K562 (cell line): ENCODE data around the gene ANAPC2. TPM values are rescaled to one million over a fixed set of nuclear protein-coding genes. Genes with fewer than 3 reads are reported as not detected.

Experiments used
- ATF7 ChIP-seq: fragments of 450-650 bp; IDR thresholded peaks from 2 replicates; pipeline ENCODE4 v1.7.1; 2014; ENCODE audit warnings: mild to moderate bottlenecking, moderate library complexity
- CREB3L1 ChIP-seq: fragments of 450-650 bp; IDR thresholded peaks from 2 replicates; pipeline ENCODE4 v1.6.1; 2014; ENCODE audit warnings: low read depth, mild to moderate bottlenecking, moderate library complexity, borderline replicate concordance
- EHMT2 ChIP-seq: fragments of 450-650 bp; IDR thresholded peaks from 2 replicates; pipeline ENCODE4 v1.6.1; 2018; ENCODE audit warnings: antibody characterized with exemption
- FOXJ3 ChIP-seq: sonication (generic); formaldehyde crosslinking; IDR thresholded peaks from 2 replicates; pipeline ENCODE4 v1.4.0; 2020; ENCODE audit warnings: mild to moderate bottlenecking, missing genetic modification reagents
- MTA3 ChIP-seq: fragments of 450-650 bp; formaldehyde crosslinking; IDR thresholded peaks from 2 replicates; pipeline ENCODE4 v1.6.1; 2017; ENCODE audit warnings: mild to moderate bottlenecking, borderline replicate concordance
- NCOA4 ChIP-seq: fragments of 450-650 bp; IDR thresholded peaks from 2 replicates; pipeline ENCODE4 v1.6.1; 2018; ENCODE audit warnings: mild to moderate bottlenecking; ENCODE audit not compliant: partially characterized antibody
- NFIX ChIP-seq: fragments of 250-450 bp; sonication (Bioruptor Pico); IDR thresholded peaks from 2 replicates; pipeline ENCODE4 v1.4.0; 2020; ENCODE audit warnings: low read depth, mild to moderate bottlenecking, moderate library complexity
- NONO ChIP-seq, 2 experiments: fragments of 200-400 bp in 1 of 2; fragments of 450-650 bp in 1 of 2; formaldehyde crosslinking in 1 of 2; IDR thresholded peaks; 2 replicates each; pipeline ENCODE4 v1.6.1; 2017; ENCODE audit warnings: low read depth in 2 of 2, mild to moderate bottlenecking in 2 of 2, moderate library complexity in 2 of 2, low read length in 1 of 2
- RBM25 ChIP-seq: fragments of 200-400 bp; formaldehyde crosslinking; IDR thresholded peaks from 2 replicates; pipeline ENCODE4 v1.6.1; 2018; ENCODE audit warnings: low read length, low read depth, moderate library complexity; ENCODE audit not compliant: severe bottlenecking
- SRSF3 ChIP-seq: fragments of 200-400 bp; formaldehyde crosslinking; IDR thresholded peaks from 2 replicates; pipeline ENCODE4 v1.6.1; 2016; ENCODE audit warnings: mild to moderate bottlenecking, low read length, moderate library complexity; ENCODE audit not compliant: insufficient read depth
- TCF7 ChIP-seq: sonication (generic); IDR thresholded peaks from 2 replicates; pipeline ENCODE4 v1.6.1; 2016; ENCODE audit warnings: antibody characterized with exemption, borderline replicate concordance
- TFE3 ChIP-seq: fragments of 450-650 bp; formaldehyde crosslinking; IDR thresholded peaks from 2 replicates; pipeline ENCODE4 v1.4.0; 2020; ENCODE audit warnings: mild to moderate bottlenecking, mixed read lengths
- TGIF2 ChIP-seq: sonication (generic); formaldehyde crosslinking; IDR thresholded peaks from 2 replicates; pipeline ENCODE4 v1.8.1; 2022; ENCODE audit warnings: mild to moderate bottlenecking, missing genetic modification reagents, moderate library complexity
- XRCC4 ChIP-seq: IDR thresholded peaks from one replicate; pipeline ENCODE4 v1.6.1; 2011; ENCODE audit not compliant: insufficient read depth, insufficient read length; ENCODE audit errors: extremely low read depth
- ZBED1 ChIP-seq: IDR thresholded peaks from 2 replicates; pipeline ENCODE4 v1.6.1; 2014
- ZBTB49 ChIP-seq: sonication (generic); formaldehyde crosslinking; IDR thresholded peaks from 2 replicates; pipeline ENCODE4 v1.8.0; 2022; ENCODE audit warnings: missing genetic modification reagents, mild to moderate bottlenecking, borderline replicate concordance
- ZC3H11A ChIP-seq: IDR thresholded peaks from 2 replicates; pipeline ENCODE4 v1.6.1; 2012; ENCODE audit warnings: low read depth, low read length, improper control_type of control experiment
- ZNF280B ChIP-seq: fragments of 250-450 bp; sonication (Bioruptor Pico); IDR thresholded peaks from 2 replicates; pipeline ENCODE4 v1.5.1; 2021; ENCODE audit warnings: mild to moderate bottlenecking
- ZNF740 ChIP-seq, 3 experiments: fragments of 200-800 bp in 1 of 3; sonication (Bioruptor generic) in 1 of 3; sonication (generic) in 1 of 3; formaldehyde crosslinking in 1 of 3; IDR thresholded peaks; 2 replicates each; pipeline versions ENCODE4 v1.6.1 to v1.8.0; 2016 to 2022; ENCODE audit warnings: mild to moderate bottlenecking in 2 of 3, missing compliant biosample characterization in 2 of 3, missing genetic modification characterization in 2 of 3, missing genetic modification reagents in 1 of 3
- polyA plus RNA-seq, 8 experiments: library from polyadenylated mRNA; depleted of rRNA in 4 of 8; stranded (reverse) in 5 of 8; unstranded in 3 of 8; fragments of >200 nt; fragmentation: Nextera tagmentation in 2 of 8; fragmentation: Illumina TruSeq in 1 of 8; extraction: Ambion mirVana in 2 of 8; extraction: Trizol in 1 of 8; gene quantifications; 2 replicates each; pipeline versions ENCODE4 v1.2.1 to v1.2.3, GENCODE V29; 2011 to 2014; ENCODE audit warnings: inconsistent platforms in 1 of 8, missing spikeins in 1 of 8
- total RNA-seq, 7 experiments: library from RNA; depleted of rRNA in 6 of 7; stranded (reverse); fragments of >200 nt in 6 of 7; fragmentation: Illumina TruSeq in 2 of 7; extraction: Trizol in 2 of 7; gene quantifications; 2 replicates each; pipeline versions ENCODE4 v1.2.1 to v1.2.3, GENCODE V29; 2011 to 2021; ENCODE audit warnings: low replicate concordance in 1 of 7

The ANAPC2 gene
- total and polyA plus RNA-seq, 9 of the 15 experiments (the other 6 are each of a cell fraction or from before 2014, with no cell fraction given): 0.11 to 56.5 (median 17.1) TPM; not detected in 1

GRCh38 chr9:137188490-137189296, at the start of gene ANAPC2, which contains the start of gene SSNA1 (continued):
- TF ChIP-seq ZNF740 (CRISPR knock-in tag; IDR thresholded peaks at IDR 0.05) (peak; percentile 100), ZNF740 (tag; IDR thresholded peaks at IDR 0.05) (peak in 1 of 2 experiments; percentile 94; a peak in 2 of 4 replicates), ZNF280B (CRISPR knock-in tag) (no peak), ZBED1 (no peak), EHMT2 (no peak), ATF7 (peak; percentile 95), TGIF2 (CRISPR knock-in tag) (no peak), CREB3L1 (peak; percentile 77; the same call in 1 of the 2 replicates), RBM25 (no peak), NONO (IDR thresholded peaks at IDR 0.05; ENCODE audit: low read depth in 2 of 2, low read length in 1 of 2) (peak in 1 of 2 experiments; percentile 86), MTA3 (peak; percentile 79), TFE3 (CRISPR knock-in tag) (no peak), SRSF3 (no peak), XRCC4 (no peak), NFIX (CRISPR knock-in tag) (no peak), ZBTB49 (CRISPR knock-in tag) (no peak), FOXJ3 (CRISPR knock-in tag) (no peak), TCF7 (no peak; the same call in 1 of the 2 replicates), ZC3H11A (no peak), NCOA4 (no peak)
